ENCODE data around the gene IQCK.

GRCh38 chr16:19851476-19851875, 133.4 kb downstream of the IQCK start:
- TF ChIP-seq EP300 (IDR thresholded peaks at IDR 0.05) (no peak), POLR2A (IDR thresholded peaks at IDR 0.05) (no peak), CTCF (IDR thresholded peaks at IDR 0.05) (no peak), POLR2AphosphoS5 (IDR thresholded peaks at IDR 0.05) (no peak)

Data from upper lobe of left lung (tissue), 4 donors.